WTC11 (cell line): ENCODE data around the gene PPP1R3F.

Experiments
- CREB1 ChIP-seq: sonication (generic); formaldehyde crosslinking; IDR thresholded peaks from 2 replicates; pipeline ENCODE4 v1.8.0; 2023; ENCODE audit warnings: mild to moderate bottlenecking, missing genetic modification reagents
- TF ChIP-seq, protein P1 (sequence below): fragments of 200-600 bp; IDR thresholded peaks from 2 replicates; pipeline ENCODE4 v1.8.0; 2022; ENCODE audit warnings: antibody characterized with exemption

DNA sequence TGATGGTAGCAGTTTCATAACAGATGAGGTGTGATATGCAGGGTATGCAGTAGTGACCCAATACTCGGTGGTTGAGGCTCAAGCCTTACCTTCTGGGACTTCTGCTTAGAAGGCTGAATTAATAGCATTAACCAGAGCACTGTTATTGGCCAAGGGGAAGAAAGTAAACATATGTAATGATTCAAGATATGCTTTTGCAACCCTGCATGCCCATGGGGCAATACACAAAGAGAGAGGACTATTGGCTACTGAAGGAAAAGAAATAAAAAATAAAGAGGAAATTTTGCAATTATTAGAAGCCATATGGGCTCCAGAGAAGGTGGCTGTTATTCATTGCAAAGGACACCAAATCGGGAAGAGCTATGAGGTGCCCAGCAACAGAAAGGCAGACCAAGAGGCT, 42.6 kb downstream of the PPP1R3F start:
- TF ChIP-seq, protein P1, sequence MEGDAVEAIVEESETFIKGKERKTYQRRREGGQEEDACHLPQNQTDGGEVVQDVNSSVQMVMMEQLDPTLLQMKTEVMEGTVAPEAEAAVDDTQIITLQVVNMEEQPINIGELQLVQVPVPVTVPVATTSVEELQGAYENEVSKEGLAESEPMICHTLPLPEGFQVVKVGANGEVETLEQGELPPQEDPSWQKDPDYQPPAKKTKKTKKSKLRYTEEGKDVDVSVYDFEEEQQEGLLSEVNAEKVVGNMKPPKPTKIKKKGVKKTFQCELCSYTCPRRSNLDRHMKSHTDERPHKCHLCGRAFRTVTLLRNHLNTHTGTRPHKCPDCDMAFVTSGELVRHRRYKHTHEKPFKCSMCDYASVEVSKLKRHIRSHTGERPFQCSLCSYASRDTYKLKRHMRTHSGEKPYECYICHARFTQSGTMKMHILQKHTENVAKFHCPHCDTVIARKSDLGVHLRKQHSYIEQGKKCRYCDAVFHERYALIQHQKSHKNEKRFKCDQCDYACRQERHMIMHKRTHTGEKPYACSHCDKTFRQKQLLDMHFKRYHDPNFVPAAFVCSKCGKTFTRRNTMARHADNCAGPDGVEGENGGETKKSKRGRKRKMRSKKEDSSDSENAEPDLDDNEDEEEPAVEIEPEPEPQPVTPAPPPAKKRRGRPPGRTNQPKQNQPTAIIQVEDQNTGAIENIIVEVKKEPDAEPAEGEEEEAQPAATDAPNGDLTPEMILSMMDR, result no peak
- TF ChIP-seq CREB1 (CRISPR knock-in tag), result no peak
